Measurements from ENCODE around the gene EXOSC3.

Gene EXOSC3

GRCh38 chr9:37732952-37733351 lies 51.9 kb downstream of the EXOSC3 start:
- DNase-seq (ENCODE audit: low spot score): no peak
- no peak for FAIRE-seq

GRCh38 chr9:37732086-37732741 lies 52.6 kb downstream of the EXOSC3 start:
- DNase-seq (ENCODE audit: low spot score): no peak
- FAIRE-seq: no peak

GRCh38 chr9:37730839-37731238 lies 54.0 kb downstream of the EXOSC3 start:
- DNase-seq (ENCODE audit: low spot score): no peak
- no peak for FAIRE-seq

- no peak for FAIRE-seq
- no peak for DNase-seq (ENCODE audit: low spot score)
Measured at GRCh38 chr9:37730256-37730655, 54.6 kb downstream of the EXOSC3 start.

Data from urothelium cell line (cell line).